NCI-H1417 treated with DMSO at 0.1 percent for 48 hours (cell line): ENCODE data around the gene GOT2.
"Not testable (repeated sequence)": the region's sequence is repeated elsewhere in the genome, so short reads cannot be mapped to it uniquely, and the experiment has no call there.

Source experiments
- DNase-seq: peaks from one replicate; lab custom pipeline; 2025; lab: John Stamatoyannopoulos, UW

GOT2 gene

DNA sequence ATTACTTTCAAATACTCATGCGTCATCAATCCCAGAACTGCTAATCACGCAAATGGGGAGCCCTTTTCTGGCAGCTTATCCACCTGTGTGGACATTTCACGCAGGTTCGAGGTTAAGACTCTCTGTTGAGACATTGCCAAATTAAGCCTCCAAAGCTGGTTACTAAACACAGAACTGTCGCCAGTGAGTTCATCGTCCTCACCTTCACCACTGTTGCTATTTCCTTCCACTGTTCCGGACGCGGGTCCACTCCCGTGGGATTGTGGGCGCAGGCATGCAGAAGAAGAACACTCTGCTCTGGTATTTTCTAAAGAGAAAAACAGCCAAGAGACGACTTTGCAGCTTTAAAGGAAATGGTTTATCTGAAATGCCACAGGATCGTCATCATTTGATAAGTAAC lies 16.1 kb downstream of the GOT2 start:
- no peak for DNase-seq

DNA sequence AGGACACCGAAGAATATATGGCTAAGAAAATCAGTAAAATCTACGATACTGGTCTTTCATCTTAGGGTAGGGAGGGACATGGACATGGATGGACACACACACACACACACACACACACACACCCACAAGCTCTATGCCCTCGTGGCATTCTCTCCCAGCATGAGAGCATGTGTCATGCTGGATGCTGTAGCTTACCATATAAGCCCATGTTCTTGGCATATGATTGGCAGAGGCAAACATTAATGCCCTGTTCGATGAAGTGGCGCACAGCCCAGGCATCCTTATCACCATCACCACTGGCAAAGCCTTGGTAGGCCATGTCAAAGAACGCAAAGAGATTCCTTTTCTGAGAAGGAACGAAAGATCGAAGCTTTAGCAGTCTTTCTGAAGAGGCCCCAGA lies 17.6 kb downstream of the GOT2 start:
- no peak for DNase-seq

DNA sequence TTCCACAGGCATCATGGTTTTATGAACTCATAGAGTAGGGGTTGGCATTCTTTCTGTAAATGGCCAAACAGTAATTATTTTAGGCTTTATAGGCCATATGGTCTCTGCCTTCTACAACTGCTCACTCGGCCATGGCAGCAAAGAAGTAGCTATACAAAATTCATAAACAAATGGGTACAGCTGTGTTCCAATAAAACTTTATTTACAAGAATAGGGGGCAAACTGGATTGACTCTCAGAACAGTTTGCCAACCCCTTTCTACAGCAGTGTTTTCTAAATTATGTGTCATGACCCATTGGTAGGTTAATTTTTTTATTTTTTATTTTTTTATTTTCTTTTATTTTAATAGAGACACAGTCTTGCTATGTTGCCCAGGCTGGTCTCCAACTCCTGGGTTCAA lies 20.4 kb downstream of the GOT2 start:
- no peak for DNase-seq

DNA sequence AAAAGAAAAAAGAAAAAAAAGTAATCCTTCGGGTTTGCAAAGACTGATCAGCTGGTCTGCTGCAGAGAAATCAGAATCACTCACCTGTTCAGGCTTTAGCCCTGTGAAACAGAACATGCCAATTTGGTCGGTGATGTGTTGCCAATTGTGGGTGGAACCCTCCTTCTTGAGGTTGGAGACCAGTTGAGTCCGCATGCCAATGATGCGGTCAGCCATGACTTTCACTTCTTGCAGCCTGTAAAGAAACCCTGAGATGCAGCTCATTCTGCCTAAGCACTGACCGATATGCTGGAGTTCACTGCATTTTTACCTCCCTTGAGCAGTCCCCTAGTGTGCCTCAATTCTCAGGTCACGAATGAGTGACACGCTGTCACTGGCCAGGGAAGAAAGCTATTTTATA lies 24.8 kb downstream of the GOT2 start:
- no peak for DNase-seq

DNA sequence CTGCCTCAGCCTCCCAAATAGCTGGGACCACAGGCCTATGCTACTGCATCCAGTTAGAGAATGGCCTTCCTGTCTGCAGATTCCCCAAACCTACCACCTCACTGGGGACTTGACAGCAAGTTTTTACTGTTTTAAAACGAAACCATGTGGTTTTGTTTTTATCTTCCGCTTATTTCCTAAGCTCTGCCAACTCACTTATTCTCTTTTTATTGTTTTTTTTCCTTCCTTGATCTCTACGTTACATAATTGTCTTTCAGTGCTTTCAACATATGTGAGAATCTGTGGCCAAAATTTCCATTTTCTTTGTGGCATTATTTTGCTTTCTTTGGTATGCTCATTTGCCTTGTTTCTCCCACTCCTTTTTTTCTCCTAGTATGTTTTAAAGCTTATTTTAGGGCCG lies 35.0 kb downstream of the GOT2 start:
- no peak for DNase-seq

DNA sequence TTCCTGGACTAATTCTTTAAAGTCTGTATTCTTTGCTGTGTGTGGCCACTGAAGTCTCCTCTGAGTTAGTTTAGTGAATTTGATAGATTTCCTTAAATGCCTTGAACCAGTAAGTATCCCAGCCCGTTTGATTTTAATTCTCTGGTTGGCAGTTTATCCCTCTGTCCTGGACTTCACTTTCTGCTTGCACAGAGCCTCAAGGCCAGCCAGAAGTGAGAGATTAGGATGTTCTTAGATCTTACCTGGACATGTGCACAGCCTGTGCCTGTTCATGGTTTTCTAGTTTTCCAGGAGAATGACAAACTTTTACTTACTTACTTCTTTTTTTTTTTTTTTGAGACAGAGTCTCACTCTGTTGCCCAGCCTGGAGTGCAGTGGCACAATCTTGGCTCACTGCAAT lies 38.7 kb downstream of the GOT2 start:
- no peak for DNase-seq

DNA sequence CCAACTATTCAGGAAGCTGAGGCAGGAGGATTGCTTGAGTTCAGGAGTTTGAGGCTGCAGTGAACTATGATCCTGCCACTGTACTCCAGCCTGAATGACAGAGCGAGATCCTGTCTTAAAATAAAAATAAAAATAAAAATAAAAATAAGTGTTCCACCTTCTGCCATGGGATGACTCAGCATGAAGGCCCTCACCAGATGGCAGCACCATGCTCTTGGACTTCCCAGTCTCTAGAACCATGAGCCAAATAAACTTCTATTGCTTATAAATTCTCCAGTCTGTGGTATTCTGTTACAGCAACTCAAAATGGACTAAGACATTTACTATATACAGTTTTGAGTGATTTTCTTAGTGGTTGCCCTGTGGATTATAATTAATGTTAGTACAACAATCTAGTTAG lies 41.7 kb downstream of the GOT2 start:
- no peak for DNase-seq

DNA sequence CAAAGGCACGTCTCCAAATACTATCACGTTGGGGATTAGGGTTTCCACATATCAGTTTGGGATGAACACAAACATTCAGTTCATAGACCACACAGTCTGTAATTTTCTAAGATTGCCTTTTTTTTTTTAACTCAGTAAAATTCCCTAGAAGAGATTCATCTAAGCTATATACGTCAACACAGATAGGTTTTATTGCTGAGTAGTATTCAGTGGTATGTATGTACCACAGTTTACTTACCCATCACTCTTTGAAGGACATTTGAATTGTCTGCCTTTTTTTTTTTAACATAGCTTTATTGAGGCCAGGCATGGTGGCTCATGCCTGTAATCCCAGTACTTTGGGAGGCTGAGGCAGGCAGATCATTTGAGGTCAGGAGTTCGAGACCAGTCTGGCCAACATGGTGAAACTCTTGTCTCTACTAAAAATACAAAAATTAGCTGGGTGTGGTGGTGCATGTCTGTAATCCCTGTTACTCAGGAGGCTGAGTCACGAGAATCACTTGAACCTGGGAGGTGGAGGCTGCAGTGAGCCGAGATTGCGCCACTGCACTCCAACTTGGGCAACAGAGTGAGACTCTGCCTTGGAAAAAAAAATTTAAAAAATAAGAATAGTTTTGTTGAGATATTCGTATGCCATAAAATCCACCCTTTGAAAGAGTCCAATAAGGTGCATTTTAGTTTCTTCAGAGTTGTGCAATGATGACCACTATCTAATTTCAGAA lies 47.0 kb downstream of the GOT2 start:
- DNase-seq, result not testable (repeated sequence)

DNA sequence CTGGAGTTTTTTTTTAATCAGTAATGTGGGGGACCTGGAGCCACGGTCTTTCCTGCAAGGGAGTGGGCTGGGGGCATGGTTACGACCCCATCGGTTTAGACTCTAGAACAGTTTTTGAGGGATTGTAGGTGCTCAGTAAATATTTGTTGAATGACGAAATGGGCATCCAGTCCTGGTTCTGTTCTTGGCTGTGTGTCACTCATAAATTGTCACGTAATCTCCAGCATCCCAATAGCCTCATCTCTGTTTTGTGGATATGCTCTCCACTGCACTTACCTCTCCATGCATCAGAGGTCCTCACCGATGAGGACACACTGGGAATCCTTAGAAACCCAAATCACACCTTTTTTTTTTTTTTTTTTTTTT lies 49.0 kb downstream of the GOT2 start:
- DNase-seq, result no peak

DNA sequence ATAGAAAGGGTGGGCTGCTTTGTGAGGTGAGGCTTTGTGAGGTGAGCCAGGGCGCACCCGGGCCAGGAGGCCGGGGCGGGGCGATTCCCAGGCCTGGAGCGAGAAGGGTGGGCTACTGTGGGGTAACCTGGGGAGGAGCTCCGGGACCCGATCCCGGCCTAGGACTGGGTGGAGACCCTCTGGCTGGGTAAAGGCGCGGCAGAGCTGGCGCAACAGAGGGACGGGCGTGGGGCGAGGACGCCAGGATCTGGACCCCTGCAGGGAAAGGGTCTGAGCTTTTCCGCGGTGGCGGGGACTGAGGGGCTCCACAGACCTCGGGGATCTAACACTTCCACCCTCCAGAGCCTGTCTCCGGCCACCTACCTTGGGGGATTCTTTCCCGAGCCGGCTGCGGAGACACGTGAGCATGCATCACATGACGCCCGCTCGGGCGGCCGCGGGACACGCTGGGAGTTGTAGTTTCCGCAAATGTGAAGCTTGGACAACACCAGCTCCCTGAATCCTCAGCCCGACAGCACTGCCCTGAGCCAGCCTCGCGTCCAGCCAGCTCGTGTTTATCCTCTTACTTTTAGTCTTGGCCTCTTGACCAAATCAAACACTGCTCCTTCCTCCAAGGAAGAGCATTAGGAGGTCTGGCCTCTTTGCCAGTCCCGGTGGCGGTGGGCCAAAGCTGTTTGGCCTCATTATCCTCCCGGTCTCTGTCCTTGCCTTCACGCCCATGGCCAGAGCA lies 49.6 kb downstream of the GOT2 start, which contains the start of gene SLC38A7:
Gene SLC38A7 (minus strand): TSS at position 417 of the 730 bp plus-strand sequence. CDS start 4,644 bp downstream, outside the sequence.
- peak; percentile 8 for DNase-seq

DNA sequence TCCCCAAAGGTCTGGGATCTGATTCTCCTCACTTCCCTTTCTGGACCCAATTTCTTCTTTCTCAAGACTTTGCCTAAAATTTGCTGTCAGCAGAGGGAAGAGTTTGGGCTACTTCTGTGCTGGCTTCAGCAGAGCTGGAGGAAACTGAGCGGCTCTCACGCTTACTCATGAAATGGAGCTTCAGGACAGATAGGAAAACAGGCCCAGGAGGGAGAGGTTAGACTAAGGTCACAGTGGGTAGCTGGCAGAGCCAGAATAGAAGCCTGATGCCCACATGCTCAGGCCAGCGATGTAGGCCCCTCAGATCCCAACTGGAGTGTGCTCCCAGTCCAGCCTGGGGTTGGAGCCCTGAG lies 50.1 kb downstream of the GOT2 start:
- DNase-seq, result no peak

DNA sequence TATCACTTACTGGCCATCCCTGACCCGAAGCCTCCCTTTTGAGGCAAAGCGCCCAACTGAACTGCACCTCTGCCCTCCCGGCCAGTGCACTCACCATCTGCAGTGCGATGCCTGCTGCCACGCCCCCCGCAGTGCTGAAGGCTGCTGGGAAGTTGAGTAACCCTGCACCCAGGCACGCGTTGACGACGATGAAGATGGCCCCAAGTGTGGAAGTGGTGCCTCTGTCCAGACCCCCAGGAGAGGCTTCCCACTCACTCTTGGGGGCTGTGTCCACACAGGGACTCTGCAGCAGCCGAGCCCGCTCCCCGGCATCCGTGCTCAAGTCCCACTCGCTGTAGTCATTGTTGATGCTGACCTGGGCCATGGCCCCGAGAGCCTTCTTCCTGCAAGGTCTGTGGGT lies 54.4 kb downstream of the GOT2 start:
- no peak for DNase-seq

DNA sequence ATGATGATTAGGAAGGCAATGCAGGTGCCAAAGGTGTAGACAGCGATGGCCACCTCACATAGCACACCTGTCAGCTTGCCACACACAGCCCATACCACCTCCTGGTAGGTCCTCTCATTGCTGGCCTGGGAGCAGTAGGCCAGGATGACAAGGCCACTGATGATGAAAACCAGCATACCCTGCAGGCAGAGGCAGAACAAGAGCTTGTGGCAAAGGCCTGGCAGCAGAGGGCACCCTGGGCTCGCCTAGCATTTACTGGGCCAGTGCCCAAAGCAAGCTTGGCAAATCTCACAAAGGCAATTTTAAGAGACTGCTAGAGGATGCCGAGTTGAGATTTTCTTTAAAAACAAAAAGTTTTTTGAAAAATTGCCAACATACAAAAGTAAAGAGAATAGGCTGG lies 55.4 kb downstream of the GOT2 start:
- DNase-seq, result no peak

DNA sequence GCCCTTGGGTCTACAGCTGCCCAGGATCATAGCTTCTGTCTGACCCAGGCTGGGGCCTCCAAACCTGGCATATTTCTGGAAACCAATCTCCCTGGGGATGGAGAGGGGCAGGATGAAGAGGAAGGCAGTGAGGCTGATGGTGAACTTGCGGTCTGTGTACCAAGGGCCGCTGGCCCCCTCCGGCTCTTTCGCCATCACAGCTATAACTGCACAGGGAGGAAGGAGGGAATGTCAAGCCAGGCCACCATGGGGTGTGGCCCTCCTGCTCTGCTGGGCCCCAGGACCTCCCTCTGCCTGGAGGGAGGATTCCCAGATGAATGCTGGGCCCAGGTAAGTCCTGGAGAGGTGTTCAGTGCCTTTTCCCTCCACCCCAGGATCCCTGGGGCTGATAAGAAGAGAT lies 55.8 kb downstream of the GOT2 start:
- no peak for DNase-seq

DNA sequence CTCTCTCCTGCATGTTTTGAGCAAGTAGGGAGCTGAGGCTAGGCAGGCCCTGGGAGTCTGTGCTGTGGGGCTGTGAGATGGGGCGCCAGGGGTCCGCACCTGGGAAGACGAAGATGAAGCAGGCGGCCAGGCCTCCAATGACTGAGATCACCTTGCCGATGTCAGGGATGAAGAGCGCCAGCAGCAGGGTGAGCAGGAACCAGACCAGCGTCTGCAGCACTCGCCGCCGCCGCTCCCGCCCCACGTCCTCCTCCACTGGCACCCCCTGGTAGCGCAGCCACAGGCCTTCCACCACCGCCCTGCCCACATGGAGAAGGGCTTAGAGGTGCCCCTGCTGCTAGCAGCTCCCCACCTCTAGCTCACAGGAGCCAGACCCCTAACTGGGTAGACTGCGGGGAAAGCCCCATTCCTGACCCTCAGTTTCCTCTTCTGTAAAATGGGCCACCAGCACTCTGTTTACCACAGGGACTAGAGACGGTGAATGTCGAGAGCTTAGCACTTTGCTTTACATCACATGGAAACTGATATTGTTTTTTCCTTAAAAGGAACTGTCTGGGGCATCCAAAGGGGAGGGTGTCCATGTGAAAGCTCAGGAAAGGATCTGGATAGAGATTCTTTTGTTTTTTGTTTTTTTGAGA lies 63.1 kb downstream of the GOT2 start:
- no peak for DNase-seq

DNA sequence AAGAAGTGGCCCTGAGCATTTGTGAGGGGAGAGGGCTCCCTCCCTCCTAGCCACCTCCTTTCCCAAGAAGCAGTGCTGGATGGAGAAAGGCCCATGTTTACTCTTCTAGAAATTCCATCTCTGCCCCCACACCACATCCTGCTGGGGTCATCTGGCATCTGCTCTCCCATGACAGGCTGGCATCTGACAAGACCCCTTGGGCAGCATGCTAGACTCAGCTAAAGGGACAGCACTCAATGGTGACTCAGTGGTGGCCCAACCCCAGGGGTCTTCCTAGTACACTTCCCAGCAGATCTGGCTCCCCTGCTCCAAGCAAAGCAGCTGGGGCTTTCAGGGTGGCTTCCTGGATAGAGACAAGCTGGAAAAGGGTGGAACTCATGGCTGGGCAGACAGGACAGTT lies 63.9 kb downstream of the GOT2 start:
- no peak for DNase-seq

DNA sequence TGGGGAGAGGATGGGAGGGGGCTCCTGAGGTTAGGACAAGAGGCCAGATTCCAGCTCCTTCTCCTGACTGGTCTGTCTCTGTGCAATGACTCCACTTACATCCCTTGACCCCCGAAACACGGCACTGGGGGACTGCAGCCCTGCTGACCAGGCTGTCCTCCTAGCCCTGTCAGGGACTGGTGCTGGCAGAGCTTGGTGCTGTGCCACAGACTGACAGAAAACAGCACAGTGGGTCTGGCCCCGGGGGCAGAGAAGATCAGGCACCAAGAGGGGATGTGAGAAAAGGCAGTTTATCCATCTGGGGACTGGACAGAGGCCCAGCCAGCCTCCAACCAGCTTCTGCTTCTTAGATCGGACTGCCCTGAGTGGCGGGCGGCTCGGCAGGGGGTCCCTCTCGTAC lies 68.9 kb downstream of the GOT2 start:
- DNase-seq, result no peak

DNA sequence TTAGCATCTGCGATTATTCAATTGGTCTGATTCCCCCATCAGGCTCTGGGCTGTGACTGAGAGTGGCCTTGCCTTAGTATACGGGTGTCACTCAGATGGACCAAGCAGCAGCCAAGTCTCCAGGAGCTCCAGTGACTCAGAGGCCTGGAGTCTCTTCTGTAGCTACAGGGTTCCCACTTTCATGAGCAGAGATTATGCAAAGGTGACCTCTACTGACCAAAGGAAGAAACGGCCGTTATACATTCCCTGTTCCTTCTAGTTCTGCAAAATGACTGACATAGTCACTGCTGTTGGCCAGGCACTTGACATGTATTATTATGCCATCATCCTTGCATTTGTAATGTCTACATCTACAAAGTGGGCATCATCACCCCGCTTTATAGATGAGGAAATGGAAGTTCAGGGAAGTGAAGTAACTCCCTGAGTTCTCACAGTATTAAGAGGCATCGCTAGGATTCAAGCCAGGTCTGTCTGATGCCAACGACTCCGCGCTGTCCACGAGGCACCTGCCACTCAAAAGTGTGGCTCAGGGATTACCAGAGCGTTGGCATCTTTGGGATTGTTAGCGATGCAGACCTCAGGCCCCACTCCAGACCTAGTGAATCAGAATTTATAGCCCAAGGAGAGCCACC lies 72.8 kb downstream of the GOT2 start:
- peak; percentile 31 for DNase-seq

DNA sequence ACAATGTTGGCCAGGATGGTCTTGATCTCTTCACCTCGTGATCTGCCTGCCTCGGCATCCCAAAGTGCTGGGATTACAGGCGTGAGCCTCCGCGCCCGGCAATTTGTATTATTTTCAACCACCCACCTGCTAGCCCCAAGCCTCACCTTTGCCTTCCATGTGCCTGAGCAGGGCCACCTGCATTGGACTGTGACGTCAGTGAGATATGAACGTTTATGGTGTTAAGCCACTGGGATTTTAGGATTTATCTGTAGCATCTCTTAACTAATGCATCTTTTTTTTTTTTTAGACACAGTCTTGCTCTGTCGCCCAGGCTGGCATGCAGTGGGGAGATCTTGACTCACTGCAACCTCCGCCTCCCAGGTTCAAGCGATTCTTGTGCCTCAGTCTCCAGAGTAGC lies 74.2 kb downstream of the GOT2 start:
- DNase-seq, result not testable (repeated sequence)

DNA sequence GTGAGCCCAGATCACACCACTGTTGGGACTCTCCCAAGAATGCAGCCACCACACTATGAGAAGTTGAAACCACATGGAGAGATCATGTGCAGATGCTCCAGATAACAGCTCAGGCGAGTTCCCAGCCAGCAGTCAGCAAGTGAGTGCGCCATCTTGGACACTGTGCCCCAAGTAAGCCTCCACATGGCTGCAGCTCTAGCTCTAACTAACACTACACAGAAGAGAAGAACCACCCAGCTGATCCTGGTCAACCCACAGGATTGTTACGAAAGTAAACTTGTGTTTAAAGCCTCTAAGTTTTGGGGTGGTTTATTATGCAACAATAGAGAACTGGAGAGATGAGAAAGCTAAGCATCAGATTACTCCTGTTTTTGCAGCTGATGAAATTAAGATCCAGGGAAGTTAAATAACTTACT lies 75.3 kb downstream of the GOT2 start:
- DNase-seq, result no peak
